COLO829 (cell line): ENCODE results near the gene AP2A1.
"Not testable (repeated sequence)": the region's sequence is repeated elsewhere in the genome, so short reads cannot be mapped to it uniquely, and the experiment has no call there.

Source experiments
- DNase-seq: peaks from one replicate; pipeline ENCODE4 v3.0.0; 2012; ENCODE audit warnings: low spot score

AP2A1 gene

DNA sequence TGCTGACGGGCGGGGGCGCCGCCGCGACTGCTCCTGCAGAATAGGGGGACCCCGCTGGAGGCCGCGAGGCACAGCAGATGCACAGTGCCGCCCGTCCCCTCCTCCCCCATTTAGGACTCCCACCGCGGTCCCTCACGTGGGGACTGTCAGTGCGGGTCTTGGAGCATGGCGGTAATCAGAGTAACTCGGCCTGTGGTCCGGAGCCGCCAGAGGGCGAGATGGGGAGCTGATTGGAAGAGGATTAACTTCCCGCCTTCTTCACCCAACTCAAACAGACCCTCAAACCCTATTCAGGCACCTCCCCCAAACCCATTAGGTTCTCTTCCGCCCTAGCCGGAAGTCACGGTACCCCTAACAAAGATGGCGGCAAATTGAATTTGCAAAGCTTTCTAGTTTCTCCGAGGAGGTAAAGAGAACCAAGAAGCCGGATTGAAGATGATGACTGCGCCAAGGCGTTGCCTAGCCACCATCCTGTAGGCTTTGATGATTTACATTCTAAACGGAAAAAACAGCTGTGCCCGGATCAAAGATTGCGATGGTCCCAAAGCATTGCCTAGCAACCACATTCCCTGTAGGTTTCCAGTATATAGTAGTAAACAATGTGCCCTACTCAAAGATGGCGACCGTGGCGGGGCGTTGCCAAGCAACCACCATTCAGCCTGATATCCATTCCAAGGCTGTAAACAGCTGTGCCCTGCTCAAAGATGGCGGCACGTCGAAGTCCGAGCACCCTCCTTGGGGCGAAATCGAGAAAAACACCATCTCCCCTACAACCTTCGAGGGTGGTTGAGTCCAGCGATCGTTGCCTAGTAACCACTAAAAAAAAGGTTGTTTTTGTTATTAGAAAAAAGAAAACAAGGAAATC is 46.4 kb downstream of the AP2A1 start, which contains the start of gene FUZ:
Gene FUZ (minus strand): TSS at position 296 of the 865 bp plus-strand sequence. CDS start 186 bp downstream, at position 110.
- peak; percentile 99 for DNase-seq

DNA sequence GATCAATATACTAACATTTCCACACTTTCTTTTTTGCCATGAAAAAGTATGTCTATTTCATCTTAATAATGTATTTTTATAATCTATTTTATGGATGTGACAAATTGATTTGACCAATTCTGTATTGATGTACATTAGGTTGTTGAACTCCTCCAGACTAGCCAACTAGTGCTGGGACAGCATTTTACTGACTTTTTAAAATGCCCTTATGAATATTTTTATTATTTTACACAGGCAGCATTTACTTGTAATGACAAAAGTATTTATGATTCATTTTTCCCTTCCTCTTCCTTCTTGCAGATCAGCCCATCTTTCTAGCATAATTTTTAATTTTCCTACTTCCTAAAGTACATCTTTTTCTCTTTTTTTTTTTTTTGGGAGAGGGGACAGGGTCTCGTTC is 47.2 kb downstream of the AP2A1 start:
- no peak for DNase-seq

DNA sequence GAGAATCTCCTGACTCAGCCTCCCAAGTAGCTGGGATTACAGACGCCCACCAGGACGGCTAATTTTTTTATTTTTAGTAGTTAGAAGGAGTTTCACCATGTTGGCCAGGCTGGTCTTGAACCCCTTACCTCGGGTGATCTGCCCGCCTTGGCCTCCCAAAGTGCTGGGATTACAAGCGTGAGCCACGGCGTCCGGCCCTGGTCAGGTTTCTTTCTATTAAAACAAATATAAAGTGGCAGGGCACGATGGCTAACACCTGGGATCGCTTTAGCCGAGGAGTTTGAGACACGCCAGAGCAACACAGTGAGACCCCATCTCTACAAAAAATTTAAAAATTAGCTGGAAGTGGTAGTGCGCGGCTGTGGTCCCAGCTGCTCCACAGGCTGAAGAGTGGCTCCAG is 49.8 kb downstream of the AP2A1 start:
- DNase-seq: no peak

DNA sequence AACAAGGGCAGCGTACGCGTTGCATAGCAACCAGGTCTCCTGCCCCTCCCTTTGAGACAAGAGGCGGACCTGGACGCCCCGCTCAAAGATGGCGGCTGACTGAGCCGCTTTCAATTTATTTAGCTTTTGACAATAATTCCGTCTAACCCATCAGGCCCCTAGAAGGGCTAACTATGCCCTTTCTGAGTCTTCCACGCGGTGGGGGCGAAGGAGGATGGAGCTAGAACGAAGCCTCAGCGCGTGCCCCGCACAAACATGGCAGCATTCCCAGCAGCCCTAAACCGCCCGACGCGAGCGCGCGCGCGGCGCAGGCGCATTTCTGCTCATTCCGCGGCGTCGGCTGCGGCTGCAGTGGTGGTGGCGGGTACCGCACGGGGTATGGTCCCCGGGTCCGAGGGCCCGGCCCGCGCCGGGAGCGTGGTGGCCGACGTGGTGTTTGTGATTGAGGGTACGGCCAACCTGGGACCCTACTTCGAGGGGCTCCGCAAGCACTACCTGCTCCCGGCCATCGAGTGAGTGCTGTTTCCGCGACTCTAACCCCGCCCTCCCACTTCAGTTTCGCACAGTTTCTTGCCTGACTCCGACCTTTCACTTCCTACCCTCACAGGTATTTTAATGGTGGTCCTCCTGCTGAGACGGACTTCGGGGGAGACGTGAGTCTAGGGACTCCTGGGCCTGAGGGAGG is 51.3 kb downstream of the AP2A1 start, which contains the start of gene MED25:
Gene MED25 (plus strand): TSS at position 326 of the 685 bp plus-strand sequence. CDS start 53 bp downstream, at position 379.
- DNase-seq: peak; percentile 84

DNA sequence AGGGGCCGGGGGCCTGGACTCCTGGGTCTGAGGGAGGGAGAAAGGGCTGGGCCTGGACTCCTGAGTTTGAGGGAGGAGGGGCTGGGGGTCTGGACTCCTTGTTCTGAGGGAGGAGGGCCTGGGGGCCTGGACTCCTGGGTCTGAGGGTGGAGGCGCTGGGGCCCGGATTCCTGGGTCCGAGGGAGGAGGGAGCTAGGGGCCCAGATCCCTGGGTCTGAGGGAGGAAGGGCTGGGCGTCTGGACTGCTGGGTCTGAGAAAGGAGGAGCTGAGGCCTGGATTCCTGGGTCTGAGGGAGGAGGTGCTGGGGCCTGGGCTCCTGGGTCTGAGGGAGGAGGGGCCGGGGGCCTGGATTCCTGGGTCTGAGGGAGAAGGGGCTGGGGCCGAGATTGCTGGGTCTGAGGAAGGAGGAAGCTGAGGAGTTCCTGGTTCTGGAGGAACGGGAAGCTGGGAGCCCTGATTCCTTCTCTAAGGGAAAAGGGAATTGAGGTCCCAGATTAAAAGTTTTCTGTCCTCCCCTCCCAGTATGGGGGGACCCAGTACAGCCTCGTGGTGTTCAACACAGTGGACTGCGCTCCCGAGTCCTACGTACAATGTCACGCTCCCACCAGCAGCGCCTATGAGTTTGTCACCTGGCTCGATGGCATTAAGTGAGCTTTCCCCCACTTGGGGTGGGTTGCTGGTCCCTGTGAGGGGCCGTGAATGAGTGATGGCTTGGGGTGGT is 52.0 kb downstream of the AP2A1 start:
- DNase-seq: no peak

DNA sequence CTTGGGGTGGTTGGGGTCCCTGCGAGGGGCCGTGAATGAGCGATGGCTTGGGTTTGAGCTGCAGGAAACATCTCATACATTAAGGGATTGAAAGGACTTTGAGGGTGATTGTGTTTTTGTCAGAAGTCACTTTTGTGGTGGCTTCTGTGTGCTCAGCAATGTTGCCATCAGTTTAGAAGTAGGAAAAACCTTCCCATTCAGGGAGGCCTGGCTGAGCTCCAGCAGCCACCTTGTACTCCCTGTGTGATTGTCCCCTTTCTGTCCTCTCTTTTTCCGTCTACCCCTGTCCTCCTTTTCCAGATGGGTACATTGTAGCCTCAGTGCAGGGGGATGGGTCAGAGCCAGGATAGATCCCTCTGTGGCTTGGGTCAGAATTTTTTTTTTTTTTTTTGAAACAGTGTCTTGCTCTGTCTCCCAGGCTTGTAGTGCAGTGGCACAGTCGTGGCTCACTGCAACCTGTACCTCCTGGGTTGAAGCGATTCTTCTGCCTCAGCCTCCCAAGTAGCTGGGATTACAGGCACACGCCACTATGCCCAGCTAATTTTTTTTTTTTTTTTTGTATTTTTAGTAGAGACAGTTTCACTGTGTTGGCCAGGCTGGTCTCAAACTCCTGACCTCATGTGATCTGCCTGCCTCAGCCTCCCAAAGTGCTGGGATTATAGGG is 52.8 kb downstream of the AP2A1 start:
- DNase-seq: not testable (repeated sequence)

DNA sequence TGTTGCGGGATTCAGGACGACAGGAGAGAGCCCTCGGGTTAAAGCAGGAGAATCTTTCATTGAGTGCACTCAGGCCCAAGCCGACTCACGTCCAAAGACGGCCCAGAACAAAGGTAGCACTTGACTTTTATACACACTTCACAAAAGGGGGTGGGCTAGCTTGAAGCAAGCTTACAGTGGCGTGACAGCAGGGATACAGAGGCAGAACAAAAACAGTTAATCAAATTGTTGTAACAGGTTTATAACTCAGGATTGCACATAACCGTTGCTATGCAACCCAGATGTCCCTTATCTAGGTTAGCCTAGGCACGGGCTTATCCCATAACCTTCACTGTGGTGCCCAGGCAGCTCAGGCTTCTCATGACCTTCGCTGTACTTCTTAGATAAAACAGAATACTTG is 53.3 kb downstream of the AP2A1 start:
- DNase-seq: no peak

DNA sequence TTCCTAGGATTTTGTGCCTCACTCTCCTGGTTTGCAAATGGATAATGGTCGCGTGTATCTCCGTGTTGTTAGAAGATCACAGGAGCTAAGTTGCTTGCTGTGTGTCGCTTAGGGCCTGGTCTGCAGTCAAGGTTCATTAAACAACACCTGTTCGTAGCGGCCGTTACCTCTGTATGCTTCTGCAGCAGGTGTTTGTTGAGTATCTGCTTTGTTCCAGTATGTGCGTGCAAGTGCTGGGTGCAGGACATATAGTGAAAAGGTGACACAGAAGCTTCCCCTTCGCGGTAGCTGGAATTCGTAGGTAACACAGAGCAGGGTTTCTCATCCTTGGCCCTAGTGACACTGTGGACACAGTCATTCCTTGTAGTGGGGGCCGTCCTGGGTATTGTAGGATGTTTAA is 56.7 kb downstream of the AP2A1 start:
- no peak for DNase-seq

DNA sequence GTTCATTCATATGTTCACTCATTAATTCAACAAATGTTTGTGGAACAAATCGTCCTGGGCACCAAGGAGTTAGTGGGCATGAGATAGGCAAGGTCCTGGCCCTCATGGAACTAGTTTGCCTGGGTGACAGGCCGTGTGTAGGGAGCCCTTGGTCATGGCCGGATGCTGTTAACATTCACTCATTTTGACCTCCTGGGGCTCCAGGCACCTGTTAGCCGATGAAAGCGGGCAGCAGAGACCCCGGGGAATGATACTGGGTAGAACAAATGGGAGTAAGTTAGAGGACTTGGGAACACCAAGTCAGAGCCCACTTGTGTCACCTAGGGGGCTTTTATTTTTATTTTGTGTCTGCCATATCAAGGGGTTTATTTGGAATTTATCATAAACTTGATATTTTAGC is 57.9 kb downstream of the AP2A1 start:
- no peak for DNase-seq

DNA sequence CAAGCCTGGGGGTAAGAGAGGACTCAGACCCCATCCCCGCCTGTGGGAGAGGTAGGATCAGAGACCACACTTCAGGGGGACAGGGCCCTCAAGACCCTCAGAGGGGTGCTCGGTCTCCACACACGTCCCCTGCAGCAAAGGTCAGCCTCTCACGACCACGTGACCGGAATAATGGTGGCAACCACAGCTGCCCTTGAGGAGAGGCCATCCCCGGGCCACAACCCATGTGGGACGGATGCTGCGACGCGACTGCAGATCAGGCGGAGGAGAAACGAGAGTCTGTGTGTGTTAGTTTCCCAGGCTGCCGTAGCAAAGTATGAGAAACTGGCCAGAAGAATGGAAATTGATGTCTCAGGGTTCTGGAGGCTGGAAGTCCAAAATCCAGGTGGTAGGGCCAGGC is 60.2 kb downstream of the AP2A1 start:
- no peak for DNase-seq

DNA sequence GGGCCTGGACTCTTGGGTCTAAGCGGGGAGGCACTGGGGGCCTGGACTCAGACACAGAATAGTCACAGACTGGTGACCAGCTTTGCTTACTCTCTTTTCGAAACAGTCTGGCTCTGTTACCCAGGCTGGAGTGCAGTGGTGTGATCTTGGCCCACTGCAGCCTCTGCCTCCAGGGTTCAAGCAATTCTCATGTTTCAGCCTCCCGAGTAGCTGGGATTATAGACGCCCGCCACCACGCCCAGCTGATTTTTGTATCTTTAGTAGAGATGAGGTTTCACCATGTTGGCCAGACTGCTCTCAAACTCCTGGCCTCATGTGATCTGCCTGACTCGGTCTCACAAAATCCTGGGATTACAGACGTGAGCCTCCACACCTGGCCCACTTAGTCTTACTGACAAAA is 62.4 kb downstream of the AP2A1 start:
- DNase-seq: no peak

DNA sequence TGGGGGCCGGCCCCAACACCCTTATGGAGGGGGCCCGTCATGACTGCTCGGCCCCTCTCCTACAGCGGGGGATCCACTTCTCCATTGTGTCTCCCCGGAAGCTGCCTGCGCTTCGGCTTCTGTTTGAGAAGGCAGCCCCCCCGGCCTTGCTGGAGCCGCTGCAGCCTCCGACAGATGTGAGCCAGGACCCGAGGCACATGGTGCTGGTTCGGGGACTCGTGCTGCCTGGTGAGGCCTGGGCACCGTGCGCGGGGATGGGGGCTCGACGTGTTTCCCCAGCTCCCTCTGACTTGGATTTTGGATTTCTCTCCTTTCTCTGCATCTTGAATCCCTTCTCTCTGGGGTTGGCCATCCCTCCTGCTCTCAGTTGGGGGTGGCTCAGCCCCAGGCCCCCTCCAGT is 62.9 kb downstream of the AP2A1 start:
- no peak for DNase-seq

DNA sequence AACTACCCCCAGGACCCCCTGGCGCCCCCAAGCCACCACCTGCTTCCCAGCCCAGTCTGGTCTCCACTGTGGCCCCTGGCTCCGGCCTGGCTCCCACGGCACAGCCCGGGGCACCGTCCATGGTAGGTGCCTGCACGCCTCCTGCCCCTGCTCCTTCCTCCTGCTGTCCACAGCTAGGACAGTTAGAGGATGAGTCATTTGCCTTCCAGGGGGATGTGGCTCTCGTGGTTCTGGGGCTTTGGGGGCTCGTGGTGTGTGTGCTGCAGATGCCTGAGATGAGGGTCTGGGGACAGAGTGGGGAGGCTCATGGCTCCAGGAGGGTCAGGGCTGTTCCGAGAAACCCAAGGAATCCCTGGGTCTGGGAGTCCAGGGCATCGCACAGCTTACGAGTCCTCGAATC is 64.0 kb downstream of the AP2A1 start:
- DNase-seq: no peak

DNA sequence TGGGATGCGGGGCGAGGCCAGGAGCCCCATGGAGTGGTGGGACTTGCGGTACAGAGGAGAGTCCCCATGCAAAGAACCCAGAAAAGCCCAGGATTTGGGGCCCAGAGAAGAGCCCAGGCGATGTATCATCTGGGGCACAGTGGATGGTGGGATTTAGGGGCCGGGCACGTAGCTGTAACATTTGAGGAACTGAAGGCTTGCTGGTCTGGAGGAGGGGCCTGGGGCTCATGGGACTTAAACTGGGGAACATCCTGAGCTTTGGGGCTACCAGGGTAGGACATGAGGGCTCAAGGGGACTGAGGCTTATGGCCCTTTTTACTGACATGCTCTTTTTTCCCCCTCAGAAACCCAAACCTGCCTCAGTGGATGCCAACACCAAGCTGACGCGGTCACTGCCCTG is 64.8 kb downstream of the AP2A1 start:
- DNase-seq: no peak

DNA sequence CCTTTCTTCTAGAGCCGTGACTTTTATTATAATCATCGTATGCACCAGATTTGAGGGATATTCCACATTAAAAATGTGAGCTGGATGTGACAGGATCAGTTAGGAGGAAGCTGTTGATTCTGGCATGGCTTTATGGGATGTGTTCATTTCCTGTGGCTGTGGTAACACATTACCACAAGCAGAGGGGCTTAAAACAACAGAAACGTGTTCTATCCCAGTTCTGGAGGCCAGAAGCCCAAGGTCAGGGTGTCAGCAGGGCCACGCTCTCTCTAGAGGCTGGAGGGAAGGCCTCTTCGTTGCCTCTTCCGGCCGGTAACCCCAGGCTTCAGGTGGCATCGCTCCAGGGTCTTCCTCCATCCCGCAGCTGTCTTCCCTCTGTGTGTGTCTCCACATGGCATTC is 65.8 kb downstream of the AP2A1 start:
- no peak for DNase-seq

DNA sequence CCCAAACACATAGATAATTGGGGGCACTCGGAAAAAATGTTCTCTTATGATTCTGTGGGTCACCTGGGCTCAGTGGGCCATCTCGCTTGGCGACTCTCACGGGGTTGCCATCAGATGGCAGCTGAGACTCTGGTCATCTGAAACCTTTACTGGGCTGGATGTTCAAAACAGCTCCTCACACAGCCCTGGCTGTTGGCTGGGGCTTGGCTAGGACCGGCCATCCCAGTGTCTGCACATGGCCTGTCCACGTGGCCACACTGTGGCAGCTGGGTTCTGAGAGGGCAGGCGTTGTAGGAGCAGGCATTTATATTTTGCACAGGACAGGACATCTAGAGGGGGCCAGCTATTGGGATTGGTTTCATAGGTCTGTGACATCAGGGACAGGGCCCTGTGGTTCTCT is 66.8 kb downstream of the AP2A1 start:
- DNase-seq: no peak

DNA sequence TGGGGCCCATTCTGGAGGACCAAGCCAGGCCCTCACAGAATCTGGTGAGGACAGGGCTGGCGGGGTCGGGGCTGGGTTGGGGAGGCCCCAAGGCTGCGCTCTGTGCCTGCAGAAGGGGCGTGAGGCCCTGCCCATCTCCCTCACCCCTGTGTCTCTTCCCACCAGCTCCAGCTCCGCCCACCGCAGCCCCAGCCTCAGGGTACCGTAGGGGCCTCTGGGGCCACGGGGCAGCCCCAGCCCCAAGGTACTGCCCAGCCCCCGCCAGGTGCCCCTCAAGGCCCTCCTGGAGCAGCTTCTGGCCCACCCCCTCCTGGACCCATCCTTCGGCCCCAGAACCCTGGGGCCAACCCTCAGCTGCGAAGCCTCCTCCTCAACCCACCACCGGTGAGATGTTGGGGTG is 68.8 kb downstream of the AP2A1 start:
- no peak for DNase-seq

DNA sequence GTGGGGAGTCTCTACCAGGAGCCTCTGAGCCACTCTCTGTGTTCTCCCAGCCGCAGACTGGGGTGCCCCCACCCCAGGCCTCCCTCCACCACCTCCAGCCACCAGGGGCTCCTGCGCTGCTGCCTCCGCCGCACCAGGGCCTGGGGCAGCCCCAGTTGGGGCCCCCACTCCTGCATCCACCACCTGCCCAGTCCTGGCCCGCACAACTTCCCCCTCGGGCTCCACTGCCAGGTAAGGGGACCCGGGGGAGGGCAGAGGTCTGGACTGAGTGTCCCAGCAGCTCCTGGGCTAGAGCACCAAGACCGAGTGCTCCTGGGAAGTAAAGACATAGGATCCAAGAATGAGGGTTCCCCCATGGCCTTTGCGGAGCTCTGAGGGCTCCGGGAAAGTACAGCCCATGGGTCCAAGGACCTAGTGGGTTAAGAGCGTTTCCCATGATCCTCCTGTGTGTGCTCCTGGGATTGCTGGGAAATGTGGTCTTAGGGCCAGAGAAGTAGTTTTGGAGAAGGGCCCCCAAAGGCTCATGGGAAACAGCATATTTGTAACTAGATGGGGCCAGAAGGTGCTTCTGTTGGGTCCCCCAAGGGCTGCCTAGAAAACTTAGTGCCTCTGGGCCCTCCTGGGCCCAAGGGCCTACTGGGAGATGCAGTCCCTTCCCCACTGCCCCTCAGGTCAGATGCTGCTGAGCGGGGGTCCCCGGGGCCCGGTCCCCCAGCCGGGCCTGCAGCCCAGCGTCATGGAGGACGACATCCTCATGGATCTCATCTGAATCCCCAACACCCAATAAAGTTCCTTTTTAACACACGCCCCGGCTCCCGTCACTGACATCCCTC is 69.6 kb downstream of the AP2A1 start:
- no peak for DNase-seq

DNA sequence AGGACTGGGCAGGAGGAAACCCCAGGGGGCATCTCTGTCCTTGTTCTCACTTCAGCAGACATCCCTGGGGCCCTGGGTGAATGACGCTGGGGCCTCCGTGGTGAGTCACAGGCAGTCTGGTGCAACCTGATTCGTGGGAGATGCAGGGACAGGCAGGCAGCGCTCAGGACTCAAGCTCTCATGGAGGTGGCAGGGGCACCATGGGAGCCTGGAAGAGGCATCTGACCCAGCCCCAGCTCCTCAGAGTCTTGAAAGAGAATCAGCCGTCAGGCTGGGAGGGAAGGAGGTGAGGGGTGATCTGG is 70.2 kb downstream of the AP2A1 start:
- DNase-seq: no peak

DNA sequence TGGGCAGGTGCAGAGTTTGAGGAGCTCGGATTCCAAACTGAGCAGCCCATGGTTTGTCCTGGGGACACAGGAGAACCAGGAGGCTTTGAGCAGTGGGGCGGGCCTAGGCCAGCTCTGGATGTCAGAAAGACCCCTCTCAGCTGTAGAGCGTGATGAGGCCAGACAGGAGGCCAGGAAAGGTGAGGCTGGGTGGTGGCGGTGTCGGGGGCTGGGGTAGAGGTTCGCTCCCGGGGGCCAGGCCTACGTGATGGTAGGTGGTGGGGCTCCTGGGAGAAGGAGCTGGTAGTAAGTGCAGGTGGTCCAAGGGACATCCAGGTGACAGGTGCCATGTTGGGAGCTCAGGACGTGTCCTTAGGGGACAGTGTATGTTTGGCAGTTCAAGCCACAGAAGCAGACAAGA is 70.6 kb downstream of the AP2A1 start:
- no peak for DNase-seq

DNA sequence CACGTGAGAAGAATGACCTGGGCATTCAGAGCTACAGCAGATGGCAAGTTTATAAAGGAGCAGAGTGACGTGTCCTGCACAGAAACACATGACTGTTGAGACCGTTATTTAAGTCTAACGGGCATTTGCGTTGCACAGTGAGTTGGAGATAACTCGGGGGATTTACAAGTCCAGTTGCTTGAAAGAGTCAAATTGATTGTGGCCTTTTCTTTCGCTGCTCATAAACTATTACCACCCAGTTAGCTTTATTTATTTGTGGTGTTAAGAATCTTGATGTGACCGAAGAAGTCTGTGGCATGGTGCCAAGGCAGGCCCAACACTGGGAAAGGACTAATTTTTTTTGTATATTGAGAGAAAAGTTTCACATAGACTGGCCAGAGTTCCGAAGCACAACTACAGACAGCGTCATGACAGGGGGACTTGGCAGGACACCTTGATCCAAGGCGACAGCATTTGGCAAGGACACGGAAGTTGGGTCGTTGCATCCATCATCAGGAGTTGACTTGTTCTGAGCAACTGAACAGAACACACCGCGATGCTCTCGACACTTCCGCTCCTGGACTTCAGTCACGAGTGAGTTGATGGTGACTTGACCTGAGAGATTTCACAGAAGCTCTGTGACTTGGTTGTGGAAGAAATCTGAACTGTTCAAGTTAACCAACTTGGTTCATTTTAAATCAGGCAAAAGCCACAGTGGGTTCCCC is 72.2 kb downstream of the AP2A1 start:
- no peak for DNase-seq
